Measurements from ENCODE around the gene PACSIN1.

GRCh38 chr6:34519971-34520644 is 54.2 kb downstream of the PACSIN1 start:
- TF ChIP-seq, protein P1, sequence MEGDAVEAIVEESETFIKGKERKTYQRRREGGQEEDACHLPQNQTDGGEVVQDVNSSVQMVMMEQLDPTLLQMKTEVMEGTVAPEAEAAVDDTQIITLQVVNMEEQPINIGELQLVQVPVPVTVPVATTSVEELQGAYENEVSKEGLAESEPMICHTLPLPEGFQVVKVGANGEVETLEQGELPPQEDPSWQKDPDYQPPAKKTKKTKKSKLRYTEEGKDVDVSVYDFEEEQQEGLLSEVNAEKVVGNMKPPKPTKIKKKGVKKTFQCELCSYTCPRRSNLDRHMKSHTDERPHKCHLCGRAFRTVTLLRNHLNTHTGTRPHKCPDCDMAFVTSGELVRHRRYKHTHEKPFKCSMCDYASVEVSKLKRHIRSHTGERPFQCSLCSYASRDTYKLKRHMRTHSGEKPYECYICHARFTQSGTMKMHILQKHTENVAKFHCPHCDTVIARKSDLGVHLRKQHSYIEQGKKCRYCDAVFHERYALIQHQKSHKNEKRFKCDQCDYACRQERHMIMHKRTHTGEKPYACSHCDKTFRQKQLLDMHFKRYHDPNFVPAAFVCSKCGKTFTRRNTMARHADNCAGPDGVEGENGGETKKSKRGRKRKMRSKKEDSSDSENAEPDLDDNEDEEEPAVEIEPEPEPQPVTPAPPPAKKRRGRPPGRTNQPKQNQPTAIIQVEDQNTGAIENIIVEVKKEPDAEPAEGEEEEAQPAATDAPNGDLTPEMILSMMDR (conservative IDR thresholded peaks at IDR 0.05; ENCODE audit: low read depth, low read length) = no peak
- TF ChIP-seq EZH2 (IDR thresholded peaks at IDR 0.05; ENCODE audit: borderline replicate concordance, low read depth, low read length, poor library complexity, severe bottlenecking) = no peak
